ENCODE measurements around the gene COL2A1.

The COL2A1 gene

DNA sequence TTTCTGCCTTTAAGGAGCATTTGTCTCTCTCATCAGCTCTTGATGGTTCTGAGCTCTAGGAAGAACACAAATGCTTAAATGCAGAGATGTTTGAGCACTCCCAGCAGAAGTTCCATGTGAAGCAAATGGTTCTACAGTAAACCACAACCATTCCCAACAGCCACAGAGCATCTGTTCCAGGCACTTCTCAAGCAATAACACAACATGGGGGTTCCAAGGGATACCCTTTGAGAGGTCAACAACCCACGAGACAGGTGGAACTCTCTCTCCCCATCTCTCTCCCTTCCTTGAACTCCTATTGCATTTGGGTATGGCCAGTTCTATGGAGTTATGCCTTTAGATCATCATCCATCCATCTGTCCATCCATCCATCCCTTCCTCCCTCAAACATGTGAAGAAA is 5.2 kb upstream of the COL2A1 start:
- no peak for DNase-seq

DNA sequence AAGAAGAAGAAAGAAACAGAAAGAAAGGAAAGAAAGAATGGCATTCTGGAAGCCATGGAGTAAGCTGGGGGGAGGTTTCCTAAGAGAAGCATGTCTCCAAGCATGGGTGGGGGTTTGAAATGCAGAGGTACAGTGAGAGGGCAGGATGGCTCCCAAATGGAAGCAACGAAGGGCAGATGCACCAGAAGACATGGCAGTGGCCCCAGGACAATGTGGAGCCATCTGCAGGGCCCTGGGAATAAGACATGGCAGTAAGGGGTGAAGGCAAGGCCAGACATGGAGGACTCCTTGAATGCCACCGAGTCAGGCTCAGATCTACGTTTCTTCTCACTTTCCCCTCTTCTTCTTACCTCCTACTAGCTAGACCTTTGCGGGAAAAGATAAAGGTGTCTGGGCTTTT is 4.7 kb upstream of the COL2A1 start:
- DNase-seq: no peak

DNA sequence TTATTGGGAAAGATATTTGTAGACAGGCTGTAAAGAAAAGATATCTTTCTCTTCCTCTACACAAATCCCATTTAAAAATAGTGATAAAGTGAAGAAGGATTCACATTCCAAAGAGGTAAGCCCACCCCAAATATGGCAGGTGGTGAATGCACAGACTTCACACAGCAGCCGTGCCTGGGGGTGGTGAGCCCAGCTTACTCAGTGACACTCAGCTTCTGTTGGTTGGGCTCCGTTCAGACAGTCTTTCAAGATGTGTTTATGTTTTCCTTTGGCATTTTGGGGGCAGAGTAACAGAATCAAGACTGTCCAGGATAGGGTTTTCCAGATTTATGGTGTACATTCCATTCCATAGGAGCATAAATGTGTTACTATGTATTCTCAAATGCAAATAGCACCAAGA is 4.1 kb upstream of the COL2A1 start:
- DNase-seq: no peak

DNA sequence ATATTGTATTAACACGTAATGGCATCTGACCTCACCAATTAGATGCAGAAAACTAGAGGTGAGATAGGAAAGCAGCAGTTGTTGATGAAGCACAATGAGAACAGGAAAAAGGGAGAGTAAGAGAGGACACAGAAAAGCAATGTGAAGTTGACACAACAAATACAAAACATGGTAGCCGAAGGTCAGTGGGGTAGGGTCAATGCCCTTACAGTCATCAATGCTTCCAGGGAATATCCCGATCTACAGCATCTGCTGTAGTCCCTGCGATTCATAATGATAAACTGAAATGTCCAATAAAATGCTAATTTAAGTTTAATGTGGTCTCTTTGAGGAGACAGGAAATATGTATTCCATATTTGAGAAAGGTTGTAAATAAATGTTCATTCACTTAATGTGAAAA is 2.9 kb upstream of the COL2A1 start:
- no peak for DNase-seq

DNA sequence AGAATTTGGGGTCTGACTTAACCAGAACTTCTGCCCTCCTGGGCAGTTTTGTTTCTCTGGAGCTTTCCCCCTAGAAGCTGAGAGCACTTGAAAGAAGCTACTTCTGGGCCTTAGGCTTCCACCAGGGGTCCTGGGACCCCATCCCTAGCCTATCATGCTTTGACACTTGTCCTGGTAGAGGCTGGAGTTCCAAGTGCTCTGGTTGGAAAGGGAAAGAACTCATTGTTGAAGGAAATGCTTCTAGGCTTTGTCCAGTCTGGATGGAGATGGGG is 1.4 kb upstream of the COL2A1 start:
- DNase-seq: no peak

DNA sequence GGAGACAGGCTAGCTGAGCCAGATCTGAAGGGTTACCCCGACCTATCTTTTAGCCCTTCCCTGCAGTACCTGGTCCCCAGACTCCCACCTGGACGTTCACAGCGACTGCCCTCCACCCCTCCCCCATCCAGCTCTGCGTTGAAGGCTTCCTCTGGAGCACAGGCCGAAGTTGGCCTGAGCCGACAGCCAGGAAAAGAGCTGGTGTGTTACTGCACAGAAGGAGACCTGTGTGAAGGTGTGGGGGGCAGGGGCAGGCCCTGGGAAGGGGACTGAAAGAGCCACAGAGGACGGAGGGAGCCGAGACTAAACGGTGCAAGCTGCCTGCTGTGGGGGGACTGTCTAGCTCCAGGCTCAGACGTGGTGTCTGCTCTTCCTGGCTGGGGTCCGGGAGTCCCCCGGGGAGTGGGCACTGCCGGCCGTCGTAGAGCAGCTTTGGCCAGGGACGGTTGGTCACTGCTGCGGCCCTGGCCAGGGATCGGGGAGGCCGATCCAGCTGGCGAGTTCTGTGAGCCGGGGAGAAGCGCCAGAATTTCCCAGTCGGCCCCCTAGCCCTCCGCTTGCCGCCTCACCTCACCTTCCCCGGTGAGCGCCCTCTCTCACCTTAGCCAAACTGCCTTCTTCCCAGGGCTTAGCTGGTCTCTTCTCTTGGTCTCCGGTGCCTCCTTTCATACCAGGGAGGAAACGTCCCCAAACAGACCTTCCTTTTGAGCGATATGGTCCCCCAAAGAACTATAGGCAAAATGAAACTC is 899 bp upstream of the COL2A1 start:
- no peak for DNase-seq

DNA sequence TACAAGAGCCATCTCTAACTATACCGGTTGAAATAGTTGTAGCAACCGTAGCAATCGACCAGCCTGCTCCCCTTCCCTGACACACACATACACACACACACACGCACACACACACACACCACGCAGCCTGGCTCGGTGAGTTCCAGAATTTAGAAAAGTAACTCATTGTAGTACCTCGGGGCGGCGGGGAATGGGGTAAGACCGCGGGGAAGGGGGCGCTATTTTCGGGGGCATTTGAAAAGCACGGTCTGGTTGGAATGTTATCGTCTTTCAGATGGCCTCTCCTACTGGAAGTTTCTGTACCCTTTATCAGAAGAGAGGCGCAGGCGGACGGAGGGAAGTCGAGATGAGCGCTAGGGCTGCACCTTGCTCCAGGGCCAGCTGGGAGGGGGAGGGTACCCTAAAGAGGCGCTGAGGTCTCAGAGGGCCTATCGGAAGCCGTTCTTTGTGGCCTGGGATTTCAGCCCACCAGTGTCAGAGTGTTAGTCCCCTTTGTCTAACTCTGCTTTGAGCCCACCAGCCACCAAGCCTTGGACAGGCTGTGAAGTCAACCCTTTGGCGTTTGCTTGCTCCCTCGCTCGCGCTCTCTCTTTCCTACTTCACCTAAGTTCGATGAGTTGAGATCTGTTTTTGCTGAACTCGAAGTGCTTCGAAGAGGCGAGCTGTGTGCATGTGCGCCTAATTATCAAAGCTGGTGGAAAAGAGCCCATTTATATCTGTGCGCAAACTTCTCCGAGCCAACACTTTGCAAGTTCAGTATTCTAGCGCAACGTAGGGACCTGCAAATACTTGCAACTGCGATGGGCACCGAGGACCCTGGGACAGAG is 837 bp downstream of the COL2A1 start:
- no peak for DNase-seq

DNA sequence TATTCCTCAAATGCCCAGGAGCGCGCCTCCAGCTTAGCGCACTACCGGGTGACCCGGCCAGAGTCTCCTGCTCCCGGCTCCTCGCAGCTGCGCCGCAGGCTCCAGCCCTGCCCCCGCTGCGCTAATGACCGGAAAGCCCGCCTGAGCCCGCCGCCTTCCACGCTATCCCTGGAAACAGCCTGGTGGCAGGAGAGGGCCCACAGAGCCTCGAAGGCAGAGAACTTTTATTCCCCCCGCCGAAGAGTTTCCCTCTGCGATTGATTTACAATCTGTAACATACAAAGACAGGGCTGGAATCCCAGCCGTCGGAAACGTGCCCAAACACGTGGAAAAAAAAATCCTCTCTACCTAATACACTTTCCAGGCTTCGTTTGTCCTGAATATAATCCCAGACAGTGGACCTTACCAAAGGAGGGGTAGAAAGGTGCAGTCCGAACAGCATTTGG is 1.5 kb downstream of the COL2A1 start:
- no peak for DNase-seq

DNA sequence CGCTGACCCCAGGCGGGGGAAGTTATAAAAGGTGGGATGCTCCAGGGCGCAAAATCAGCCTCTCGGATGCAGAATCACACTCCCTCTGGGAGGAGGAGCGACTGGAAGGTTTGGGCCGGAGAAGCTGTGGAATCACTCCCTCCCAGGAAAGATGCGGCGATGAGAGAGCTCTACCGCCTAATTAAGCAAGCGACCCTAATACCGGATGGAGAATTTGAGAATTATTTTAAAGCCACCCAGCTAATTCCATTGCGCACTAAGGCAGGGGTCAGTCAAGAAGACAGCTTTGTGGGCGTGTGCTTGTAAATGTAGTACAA is 1.9 kb downstream of the COL2A1 start:
- no peak for DNase-seq

DNA sequence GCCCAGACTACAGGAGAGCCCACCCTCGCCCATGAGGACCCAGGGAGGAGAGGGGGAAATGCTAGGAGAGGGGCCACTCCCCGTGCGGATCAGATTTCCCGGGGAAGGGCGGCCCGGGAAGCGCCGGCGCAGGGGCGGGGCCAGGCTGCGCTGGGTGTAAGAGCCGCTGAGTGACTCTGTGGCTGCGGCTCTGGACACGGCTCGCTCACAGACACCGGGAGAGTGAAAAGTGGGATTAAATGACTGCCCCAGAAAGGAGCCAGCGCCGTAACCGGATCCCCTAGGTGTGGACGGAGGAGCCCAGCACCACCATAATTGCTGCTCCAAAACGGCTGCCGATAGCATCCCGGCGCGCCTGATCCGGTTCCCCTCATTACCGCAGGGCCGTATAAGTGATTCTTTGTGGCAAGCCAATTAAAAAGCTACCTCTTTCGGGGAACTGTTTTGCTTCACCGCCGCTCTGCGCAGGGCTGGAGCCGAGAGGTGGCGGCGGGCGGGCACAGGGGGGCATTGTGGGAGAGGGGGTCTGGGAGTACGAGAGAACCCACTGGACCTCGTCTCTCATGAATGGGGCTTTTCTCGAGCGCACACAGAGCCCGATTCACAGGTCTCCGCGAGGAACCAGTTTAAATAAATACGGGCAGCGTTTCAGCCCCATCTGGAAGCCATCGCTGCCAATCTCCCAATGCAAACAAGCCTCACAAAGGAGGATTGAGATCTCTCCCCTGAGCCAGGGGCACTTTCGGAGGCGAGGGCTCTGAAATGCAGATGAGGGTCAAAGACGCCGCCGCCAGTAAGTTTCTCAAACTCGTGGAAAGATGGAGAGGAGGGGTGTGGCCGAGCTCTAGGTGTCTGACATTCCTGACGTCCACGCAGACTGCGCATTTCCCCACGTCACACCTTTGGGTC is 2.5 kb downstream of the COL2A1 start:
- no peak for DNase-seq

DNA sequence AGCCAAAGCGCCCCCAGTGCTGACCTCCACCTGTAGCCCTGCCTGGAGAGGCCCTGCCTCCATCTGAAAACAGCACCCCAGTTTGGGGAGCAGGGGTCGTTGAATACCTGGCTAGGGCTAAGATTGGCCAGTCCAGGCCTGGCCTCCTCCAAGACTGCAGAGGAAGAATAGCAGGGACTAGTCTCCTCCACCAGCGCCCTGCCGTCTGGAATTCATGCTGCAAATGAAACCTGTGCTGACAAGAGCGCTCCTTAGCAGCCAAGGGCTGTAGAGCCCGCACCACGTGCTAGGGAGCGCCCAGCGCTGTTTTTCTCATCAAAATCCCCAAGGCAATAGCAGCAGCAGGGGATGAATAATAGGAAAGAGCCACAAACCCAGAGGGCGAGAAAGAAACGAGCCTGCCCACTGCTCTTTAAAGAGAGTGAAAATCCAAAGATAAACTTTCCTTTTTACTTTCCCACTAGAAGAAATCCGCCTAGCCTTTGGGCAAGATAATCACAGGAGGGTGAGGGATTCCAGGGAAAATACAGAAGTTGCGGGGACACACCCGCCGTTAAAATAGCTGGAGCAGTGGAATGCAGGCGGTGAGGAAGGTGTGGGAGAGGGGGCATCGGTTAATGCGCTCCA is 3.3 kb downstream of the COL2A1 start:
- no peak for DNase-seq

DNA sequence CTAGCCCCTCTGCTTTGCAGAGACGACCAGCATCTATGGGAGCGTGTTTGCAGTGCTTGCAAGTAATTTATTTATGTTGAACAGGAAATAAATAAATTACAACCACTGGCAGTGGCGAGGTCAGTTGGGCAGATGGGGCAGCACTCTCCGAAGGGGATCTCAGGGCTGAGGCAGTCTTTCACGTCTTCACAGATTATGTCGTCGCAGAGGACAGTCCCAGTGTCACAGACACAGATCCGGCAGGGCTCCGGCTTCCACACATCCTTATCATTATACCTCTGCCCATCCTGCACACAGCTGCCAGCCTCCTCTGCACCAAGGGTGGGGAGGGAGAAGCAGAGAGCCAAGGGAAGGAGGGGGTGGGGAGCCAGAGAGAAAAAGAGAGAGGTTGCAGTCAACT is 4.5 kb downstream of the COL2A1 start:
- no peak for DNase-seq

DNA sequence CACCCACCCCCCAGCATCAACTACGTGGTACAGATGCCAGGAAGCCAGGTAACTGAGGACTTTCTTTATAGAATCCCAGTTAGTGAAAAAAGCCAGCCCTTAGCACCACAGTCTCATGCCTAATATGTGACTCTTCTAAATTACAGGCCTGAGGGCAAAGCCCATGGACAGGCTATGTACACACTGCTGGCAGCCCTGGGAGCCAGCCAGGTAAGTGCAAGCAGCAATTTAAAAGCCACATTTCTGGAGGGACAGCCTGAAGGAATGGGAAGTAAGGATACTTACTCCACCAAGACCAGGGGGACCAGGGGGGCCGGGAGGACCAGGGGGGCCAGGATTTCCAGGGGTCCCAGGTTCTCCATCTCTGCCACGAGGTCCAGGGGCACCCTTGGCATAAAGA is 7.0 kb downstream of the COL2A1 start:
- no peak for DNase-seq

DNA sequence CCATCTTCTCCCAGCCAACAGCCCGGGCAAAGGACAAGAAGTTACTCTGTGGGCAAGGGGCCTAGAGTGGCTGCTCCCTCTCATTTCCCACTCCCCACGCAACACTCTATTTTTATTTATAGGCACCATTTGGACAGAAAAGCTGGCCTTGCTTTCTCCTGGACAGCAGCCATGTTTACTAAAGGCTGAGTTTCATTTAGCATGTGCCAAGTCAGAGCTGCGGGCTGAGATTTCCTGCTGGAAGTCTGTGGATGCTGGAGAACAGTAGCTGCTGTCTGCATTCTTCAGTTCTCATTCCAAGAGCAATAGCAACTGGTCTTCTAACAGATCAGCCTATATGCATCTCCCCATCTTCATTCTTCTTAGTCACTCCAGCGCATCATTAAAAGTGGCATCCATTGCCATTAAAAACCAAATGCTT is 8.3 kb downstream of the COL2A1 start:
- no peak for DNase-seq

DNA sequence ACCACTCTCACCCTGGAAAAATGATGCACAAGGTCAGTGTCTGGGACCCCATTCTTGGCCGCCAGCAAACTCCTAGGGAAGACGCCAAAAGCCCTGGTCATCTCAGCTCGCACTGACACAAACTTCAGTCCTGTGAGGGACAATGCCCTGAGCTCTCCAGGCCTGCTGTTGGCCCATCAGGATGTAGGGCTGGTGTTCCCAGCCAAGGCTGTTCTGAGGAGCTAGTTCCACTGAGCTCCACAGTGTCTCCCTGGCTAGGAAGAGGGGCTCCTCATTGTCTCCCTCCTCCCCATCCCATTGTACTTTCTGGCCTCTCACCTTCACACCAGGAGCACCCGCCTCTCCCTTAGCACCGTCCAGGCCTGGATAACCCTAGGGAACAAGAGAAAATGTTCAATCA is 10.8 kb downstream of the COL2A1 start:
- DNase-seq: no peak

DNA sequence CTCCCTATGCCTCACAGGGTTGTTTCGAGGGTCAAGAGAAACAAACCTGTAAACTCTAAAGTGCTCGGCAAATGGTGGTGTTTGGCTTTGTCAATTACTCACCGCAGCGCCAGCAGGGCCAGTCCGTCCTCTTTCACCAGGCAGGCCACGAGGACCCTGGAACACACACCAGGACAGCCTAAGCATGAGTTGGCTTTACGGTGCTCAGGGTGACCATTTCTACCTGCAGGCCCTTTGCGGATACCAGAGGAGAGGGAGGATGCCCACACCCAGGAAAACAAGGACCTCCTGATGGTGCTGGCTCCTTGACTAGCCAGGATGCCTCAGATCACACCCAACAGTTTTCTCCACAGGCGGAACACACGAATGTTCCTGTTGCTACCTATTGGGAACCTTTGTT is 11.5 kb downstream of the COL2A1 start:
- no peak for DNase-seq

DNA sequence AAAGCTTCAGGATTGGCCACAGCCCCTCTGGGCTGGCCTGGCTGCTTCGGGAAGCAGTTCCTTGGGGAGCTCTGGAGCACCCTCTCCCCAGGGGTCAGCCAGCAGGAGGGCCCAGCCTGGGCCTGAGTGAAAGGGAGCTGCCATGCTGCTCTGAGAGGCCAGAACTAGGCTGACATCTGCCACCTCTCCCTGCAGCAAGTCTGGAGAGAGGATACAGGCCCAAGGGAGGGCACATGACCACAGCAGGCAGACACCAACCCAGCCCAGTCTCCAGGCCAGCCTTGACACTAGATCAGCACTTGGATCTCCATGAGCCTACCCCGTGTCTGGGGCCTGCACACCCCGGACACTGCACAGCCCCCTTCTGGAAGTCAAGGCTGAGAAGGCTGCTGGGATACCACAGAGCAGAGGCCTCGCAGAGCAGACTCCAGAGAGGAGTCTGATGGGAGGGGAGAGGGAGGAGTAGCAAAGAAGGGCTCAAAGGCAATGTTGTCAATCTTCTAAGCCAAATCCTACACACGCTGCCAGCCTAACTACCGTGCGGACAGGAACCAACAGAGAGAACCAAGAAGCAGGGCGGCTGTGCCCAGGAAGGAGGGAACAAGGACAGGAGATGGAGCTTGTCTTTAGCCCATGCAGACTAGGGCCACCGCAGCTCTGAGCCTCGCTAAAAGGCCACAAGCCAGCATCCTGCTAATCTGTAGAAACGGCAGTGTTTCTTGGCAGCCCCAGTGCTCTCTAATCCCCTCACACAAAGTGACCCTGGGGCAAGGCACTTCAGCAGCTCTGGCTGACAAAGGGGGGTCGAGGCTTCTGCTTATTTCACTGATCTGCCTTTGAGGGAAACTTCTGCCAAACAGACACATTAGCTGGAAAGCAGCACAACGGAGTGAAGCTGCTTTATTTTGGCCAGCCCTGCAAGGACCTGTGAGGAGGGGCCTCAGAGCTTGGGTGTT is 12.9 kb downstream of the COL2A1 start:
- no peak for DNase-seq

DNA sequence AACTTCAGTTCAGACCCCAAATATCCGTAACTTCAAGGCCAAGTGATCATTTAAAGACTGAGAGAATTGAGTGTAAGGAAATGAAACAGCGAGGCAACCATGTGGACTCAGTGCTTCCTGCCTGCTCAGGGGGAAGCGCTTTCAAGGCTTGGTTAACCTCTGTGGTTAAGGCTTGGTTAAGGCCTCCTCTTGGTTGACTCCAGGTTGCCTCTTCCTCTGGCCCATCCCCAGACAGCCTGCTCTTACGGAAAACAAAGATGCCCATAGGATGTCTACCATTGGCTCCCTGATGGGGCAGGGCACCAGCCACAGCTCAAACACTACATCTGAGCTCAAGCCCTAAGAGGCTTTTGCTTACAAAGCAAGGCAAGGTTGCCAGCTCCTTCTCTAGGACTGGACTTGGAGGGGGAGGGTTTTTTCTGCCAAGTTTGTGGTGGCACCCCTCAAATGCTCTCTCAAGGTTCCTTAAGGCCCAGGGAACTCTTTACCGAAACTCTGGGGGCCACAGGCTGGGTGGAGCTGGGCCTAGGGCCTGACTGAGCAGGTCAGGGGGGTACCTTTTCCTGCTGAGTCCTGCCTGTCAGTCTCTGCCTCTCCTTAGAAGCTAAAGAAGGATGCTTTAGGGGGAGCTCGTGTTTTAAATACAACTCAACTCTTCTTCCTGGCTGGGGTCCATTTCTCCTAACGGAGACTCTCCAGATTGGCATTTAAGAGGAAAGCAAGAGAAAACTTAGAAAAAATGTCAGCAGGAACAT is 13.7 kb downstream of the COL2A1 start:
- DNase-seq: no peak

DNA sequence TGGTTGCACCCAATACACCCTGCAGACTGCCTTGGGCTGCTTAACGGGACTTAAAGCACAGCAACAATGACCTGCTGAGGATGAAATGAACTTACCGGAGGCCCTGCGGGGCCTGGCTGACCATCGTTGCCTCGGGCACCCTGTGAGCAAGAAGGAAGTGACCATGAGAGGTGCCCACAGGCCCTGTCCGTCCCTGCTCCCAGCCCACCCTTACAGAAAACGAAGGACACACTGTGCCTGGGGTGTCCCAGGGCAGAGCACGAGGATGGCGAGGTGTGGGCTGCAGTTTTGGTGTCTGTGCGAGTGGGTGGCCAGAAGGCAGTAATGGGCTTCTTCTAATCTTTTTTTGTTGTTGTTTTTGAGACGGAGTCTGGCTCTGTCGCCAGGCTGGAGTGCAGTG is 14.6 kb downstream of the COL2A1 start:
- DNase-seq: no peak

DNA sequence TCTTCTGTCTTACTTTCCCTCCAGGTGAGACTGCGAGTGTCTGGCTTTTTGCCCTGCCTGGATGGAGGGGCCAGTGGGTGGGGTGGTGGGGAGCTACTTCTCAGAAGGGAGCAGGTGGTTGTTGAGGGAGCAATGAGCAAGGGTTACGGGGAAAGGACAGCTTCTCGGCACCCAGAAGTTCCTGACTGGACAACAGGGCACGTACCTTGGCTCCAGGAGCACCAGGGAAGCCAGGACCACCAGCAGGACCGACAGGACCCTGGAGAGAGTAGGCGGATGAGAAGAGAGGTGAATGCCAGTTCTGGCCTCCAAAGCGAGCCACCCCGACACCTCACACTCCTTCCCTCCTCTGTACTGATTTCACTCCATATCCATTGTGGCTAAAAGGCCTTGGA is 15.3 kb downstream of the COL2A1 start:
- DNase-seq: no peak
